Measurements from ENCODE around the gene PDAP1. TPM values are rescaled to one million over a fixed set of nuclear protein-coding genes. Genes with fewer than 3 reads are reported as not detected.

PDAP1 gene
- total RNA-seq, 2 donors from 2014 or later = 147 to 165 TPM

GRCh38 chr7:99446096-99446495 lies 37.7 kb upstream of the PDAP1 start:
- no peak overlapping the region for H3K9ac ChIP-seq (ENCODE audit: extremely low read depth, low read length, poor library complexity, severe bottlenecking)
- 96 to 100% methylated on average over 4 of the region's 4 CpGs for WGBS, 2 experiments (ENCODE audit: insufficient coverage in 1 of 2, insufficient read length in 1 of 2)
- DNase-seq = no peak
- TF ChIP-seq, protein P1, sequence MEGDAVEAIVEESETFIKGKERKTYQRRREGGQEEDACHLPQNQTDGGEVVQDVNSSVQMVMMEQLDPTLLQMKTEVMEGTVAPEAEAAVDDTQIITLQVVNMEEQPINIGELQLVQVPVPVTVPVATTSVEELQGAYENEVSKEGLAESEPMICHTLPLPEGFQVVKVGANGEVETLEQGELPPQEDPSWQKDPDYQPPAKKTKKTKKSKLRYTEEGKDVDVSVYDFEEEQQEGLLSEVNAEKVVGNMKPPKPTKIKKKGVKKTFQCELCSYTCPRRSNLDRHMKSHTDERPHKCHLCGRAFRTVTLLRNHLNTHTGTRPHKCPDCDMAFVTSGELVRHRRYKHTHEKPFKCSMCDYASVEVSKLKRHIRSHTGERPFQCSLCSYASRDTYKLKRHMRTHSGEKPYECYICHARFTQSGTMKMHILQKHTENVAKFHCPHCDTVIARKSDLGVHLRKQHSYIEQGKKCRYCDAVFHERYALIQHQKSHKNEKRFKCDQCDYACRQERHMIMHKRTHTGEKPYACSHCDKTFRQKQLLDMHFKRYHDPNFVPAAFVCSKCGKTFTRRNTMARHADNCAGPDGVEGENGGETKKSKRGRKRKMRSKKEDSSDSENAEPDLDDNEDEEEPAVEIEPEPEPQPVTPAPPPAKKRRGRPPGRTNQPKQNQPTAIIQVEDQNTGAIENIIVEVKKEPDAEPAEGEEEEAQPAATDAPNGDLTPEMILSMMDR (conservative IDR thresholded peaks at IDR 0.05) = no peak
- H3K36me3 Mint-ChIP-seq (ENCODE audit: low read depth) = peaks cover 72% of the 10 kb centered on the region
- H3K27me3 Mint-ChIP-seq (ENCODE audit: insufficient read depth) = no peaks in the 10 kb centered on the region
- no peak overlapping the region for H3K4me3 ChIP-seq (ENCODE audit: low read length)
- H3K27ac ChIP-seq (ENCODE audit: low read depth, low read length) = no peak overlapping the region
- no peak overlapping the region for H3K4me3 Mint-ChIP-seq
- no peaks in the 10 kb centered on the region for H3K9me3 Mint-ChIP-seq
- peaks cover 2% of the 10 kb centered on the region for H3K4me1 Mint-ChIP-seq
- no peaks in the 10 kb centered on the region for H3K9me3 ChIP-seq (ENCODE audit: control insufficient read depth, low read length)
- no peak overlapping the region for H3K27ac Mint-ChIP-seq
- H3K27me3 ChIP-seq (ENCODE audit: control insufficient read depth, insufficient read depth, low read length, poor library complexity, severe bottlenecking) = no peaks in the 10 kb centered on the region
- H3K4me1 ChIP-seq (ENCODE audit: control insufficient read depth, insufficient read depth, low read length) = no peaks in the 10 kb centered on the region
- H3K36me3 ChIP-seq (ENCODE audit: control insufficient read depth, insufficient read depth, low read length) = peaks cover 87% of the 10 kb centered on the region

- Histone ChIP-seq H3K4me3 (ENCODE audit: low read length) (peak overlapping the region; percentile 92), H3K27me3 (ENCODE audit: control insufficient read depth, insufficient read depth, low read length, poor library complexity, severe bottlenecking) (no peaks in the 10 kb centered on the region), H3K4me1 (ENCODE audit: control insufficient read depth, insufficient read depth, low read length) (peaks cover 2% of the 10 kb centered on the region), H3K9me3 (ENCODE audit: control insufficient read depth, low read length) (no peaks in the 10 kb centered on the region), H3K27ac (ENCODE audit: low read depth, low read length) (no peak overlapping the region), H3K9ac (ENCODE audit: extremely low read depth, low read length, poor library complexity, severe bottlenecking) (peak overlapping the region; percentile 79), H3K36me3 (ENCODE audit: control insufficient read depth, insufficient read depth, low read length) (peaks cover 40% of the 10 kb centered on the region)
- Mint-ChIP-seq H3K27me3 (ENCODE audit: insufficient read depth) (no peaks in the 10 kb centered on the region), H3K4me3 (peak overlapping the region; percentile 96), H3K4me1 (peaks cover 9% of the 10 kb centered on the region), H3K9me3 (no peaks in the 10 kb centered on the region), H3K36me3 (ENCODE audit: low read depth) (peaks cover 37% of the 10 kb centered on the region), H3K27ac (peak overlapping the region; percentile 92)
- TF ChIP-seq, protein P1 (conservative IDR thresholded peaks at IDR 0.05) = no peak
- no peak for DNase-seq
- WGBS, 2 experiments (ENCODE audit: insufficient coverage in 1 of 2, insufficient read length in 1 of 2) = 72% methylated on average over 9 of the region's 9 CpGs; no CpG with 5 or more reads in 1 of the 2 experiments
Measured at GRCh38 chr7:99440195-99440594, 31.8 kb upstream of the PDAP1 start.

- H3K27ac ChIP-seq (ENCODE audit: low read depth, low read length) = peak within 1 kb of the TSS; percentile 74
- TF ChIP-seq, protein P1 (conservative IDR thresholded peaks at IDR 0.05) = no peak
- 0% methylated on average over 33 to 89 of the region's 89 CpGs for WGBS, 2 experiments (ENCODE audit: insufficient coverage in 1 of 2, insufficient read length in 1 of 2)
Measured at GRCh38 chr7:99438573-99439480, 30.4 kb upstream of the PDAP1 start, which contains the start of the genes CPSF4 and PTCD1. CPSF4 (plus strand) TSS chr7:99438943; CDS start chr7:99439083, 140 bp downstream. PTCD1 (minus strand) TSS chr7:99438798; CDS start chr7:99435242, 3,556 bp downstream.

More at GRCh38 chr7:99438573-99439480, 30.4 kb upstream of the PDAP1 start, which contains the start of the genes CPSF4 and PTCD1:
- no peaks in the 10 kb centered on the region for H3K9me3 Mint-ChIP-seq
- no peaks in the 10 kb centered on the region for H3K9me3 ChIP-seq (ENCODE audit: control insufficient read depth, low read length)
- H3K36me3 Mint-ChIP-seq (ENCODE audit: low read depth) = peaks cover 36% of the 10 kb centered on the region
- H3K27me3 ChIP-seq (ENCODE audit: control insufficient read depth, insufficient read depth, low read length, poor library complexity, severe bottlenecking) = no peaks in the 10 kb centered on the region
- H3K27me3 Mint-ChIP-seq (ENCODE audit: insufficient read depth) = no peaks in the 10 kb centered on the region
- peaks cover 42% of the 10 kb centered on the region for H3K36me3 ChIP-seq (ENCODE audit: control insufficient read depth, insufficient read depth, low read length)
- H3K9ac ChIP-seq (ENCODE audit: extremely low read depth, low read length, poor library complexity, severe bottlenecking) = peak within 1 kb of the TSS; percentile 79
- DNase-seq = peak; percentile 99
- H3K4me1 Mint-ChIP-seq = peaks cover 9% of the 10 kb centered on the region
- H3K4me1 ChIP-seq (ENCODE audit: control insufficient read depth, insufficient read depth, low read length) = peaks cover 2% of the 10 kb centered on the region
- H3K4me3 ChIP-seq (ENCODE audit: low read length) = peak within 1 kb of the TSS; percentile 92
- peak within 1 kb of the TSS; percentile 96 for H3K4me3 Mint-ChIP-seq
- H3K27ac Mint-ChIP-seq = peak within 1 kb of the TSS; percentile 97
